ENCODE measurements around the gene ZNF469. TPM values are rescaled to one million over a fixed set of nuclear protein-coding genes. Genes with fewer than 3 reads are reported as not detected.

The ZNF469 gene
- total RNA-seq, 1 experiment from 2014 or later = 0.09 TPM

- Histone ChIP-seq H3K4me3 (ENCODE audit: low read depth, low read length, poor library complexity, severe bottlenecking) (no peak overlapping the region), H3K27ac (ENCODE audit: low read depth, low read length, poor library complexity, severe bottlenecking) (no peak overlapping the region), H3K4me1 (ENCODE audit: insufficient read depth, low read length, poor library complexity, severe bottlenecking) (no peaks in the 10 kb centered on the region), H3K36me3 (ENCODE audit: insufficient read depth, low read length, poor library complexity, severe bottlenecking) (no peaks in the 10 kb centered on the region), H3K27me3 (replicated peaks; ENCODE audit: insufficient read depth, low read depth, low read length, poor library complexity) (peaks cover 30% of the 10 kb centered on the region), H3K9me3 (ENCODE audit: low read depth, low read length, poor library complexity, severe bottlenecking) (no peaks in the 10 kb centered on the region)
- intact Hi-C loops (cut with micrococcal nuclease; ENCODE audit: unreplicated experiment) = no loop called here
- DNase-seq (ENCODE audit: low spot score) = no peak
- no TSS peak for BruUV-seq (replicated peaks)
- CTCF ChIA-PET = no interaction called here
- POLR2A ChIA-PET (ENCODE audit: low non-redundant PET) = no interaction called here
- TF ChIP-seq EZH2 (IDR thresholded peaks at IDR 0.05; ENCODE audit: borderline replicate concordance, low read depth, low read length, poor library complexity, severe bottlenecking) = no peak
- no peak for TF ChIP-seq CTCF (conservative IDR thresholded peaks at IDR 0.05; ENCODE audit: low read depth, low read length)
Measured at GRCh38 chr16:88379694-88380040, 3.1 kb upstream of the ZNF469 start.

- Histone ChIP-seq H3K27ac (ENCODE audit: low read depth, low read length, poor library complexity, severe bottlenecking) (no peak overlapping the region), H3K4me1 (ENCODE audit: insufficient read depth, low read length, poor library complexity, severe bottlenecking) (no peaks in the 10 kb centered on the region), H3K9me3 (ENCODE audit: low read depth, low read length, poor library complexity, severe bottlenecking) (no peaks in the 10 kb centered on the region), H3K36me3 (ENCODE audit: insufficient read depth, low read length, poor library complexity, severe bottlenecking) (no peaks in the 10 kb centered on the region), H3K27me3 (replicated peaks; ENCODE audit: insufficient read depth, low read depth, low read length, poor library complexity) (peaks cover 34% of the 10 kb centered on the region), H3K4me3 (ENCODE audit: low read depth, low read length, poor library complexity, severe bottlenecking) (no peak overlapping the region)
- BruUV-seq (replicated peaks) = no TSS peak
- ChIA-PET POLR2A (ENCODE audit: low non-redundant PET) (no interaction called here), CTCF (no interaction called here)
- DNase-seq (ENCODE audit: low spot score) = no peak
- intact Hi-C loops (cut with micrococcal nuclease; ENCODE audit: unreplicated experiment) = no loop called here
- no peak for TF ChIP-seq EZH2 (IDR thresholded peaks at IDR 0.05; ENCODE audit: borderline replicate concordance, low read depth, low read length, poor library complexity, severe bottlenecking)
- no peak for TF ChIP-seq CTCF (conservative IDR thresholded peaks at IDR 0.05; ENCODE audit: low read depth, low read length)
Measured at GRCh38 chr16:88380099-88380498, 2.7 kb upstream of the ZNF469 start.

- POLR2A ChIA-PET (ENCODE audit: low non-redundant PET) = no interaction called here
- intact Hi-C loops (cut with micrococcal nuclease; ENCODE audit: unreplicated experiment) = no loop called here
- no peaks in the 10 kb centered on the region for H3K36me3 ChIP-seq (ENCODE audit: insufficient read depth, low read length, poor library complexity, severe bottlenecking)
- CTCF ChIA-PET = no interaction called here
- H3K4me3 ChIP-seq (ENCODE audit: low read depth, low read length, poor library complexity, severe bottlenecking) = no peak overlapping the region
- DNase-seq (ENCODE audit: low spot score) = no peak
- peaks cover 39% of the 10 kb centered on the region for H3K27me3 ChIP-seq (replicated peaks; ENCODE audit: insufficient read depth, low read depth, low read length, poor library complexity)
- no peaks in the 10 kb centered on the region for H3K4me1 ChIP-seq (ENCODE audit: insufficient read depth, low read length, poor library complexity, severe bottlenecking)
- TF ChIP-seq CTCF (conservative IDR thresholded peaks at IDR 0.05; ENCODE audit: low read depth, low read length) = no peak
- TF ChIP-seq EZH2 (IDR thresholded peaks at IDR 0.05; ENCODE audit: borderline replicate concordance, low read depth, low read length, poor library complexity, severe bottlenecking) = no peak
- no TSS peak for BruUV-seq (replicated peaks)
- no peak overlapping the region for H3K27ac ChIP-seq (ENCODE audit: low read depth, low read length, poor library complexity, severe bottlenecking)
- H3K9me3 ChIP-seq (ENCODE audit: low read depth, low read length, poor library complexity, severe bottlenecking) = no peaks in the 10 kb centered on the region
Measured at GRCh38 chr16:88380619-88381018, 2.1 kb upstream of the ZNF469 start.

Data from A673 (cell line).